GM19240 (cell line): ENCODE measurements around the gene SIGLEC10.
A peak's percentile ranks its signal among the peaks of the same experiment; 100 is the strongest.
"Not testable (repeated sequence)": the region's sequence is repeated elsewhere in the genome, so short reads cannot be mapped to it uniquely, and the experiment has no call there.

Experiments used
- DNase-seq: peaks from one replicate; pipeline ENCODE4 v3.0.0; 2011; ENCODE audit warnings: low spot score; ENCODE audit not compliant: insufficient read length

The SIGLEC10 gene

DNA sequence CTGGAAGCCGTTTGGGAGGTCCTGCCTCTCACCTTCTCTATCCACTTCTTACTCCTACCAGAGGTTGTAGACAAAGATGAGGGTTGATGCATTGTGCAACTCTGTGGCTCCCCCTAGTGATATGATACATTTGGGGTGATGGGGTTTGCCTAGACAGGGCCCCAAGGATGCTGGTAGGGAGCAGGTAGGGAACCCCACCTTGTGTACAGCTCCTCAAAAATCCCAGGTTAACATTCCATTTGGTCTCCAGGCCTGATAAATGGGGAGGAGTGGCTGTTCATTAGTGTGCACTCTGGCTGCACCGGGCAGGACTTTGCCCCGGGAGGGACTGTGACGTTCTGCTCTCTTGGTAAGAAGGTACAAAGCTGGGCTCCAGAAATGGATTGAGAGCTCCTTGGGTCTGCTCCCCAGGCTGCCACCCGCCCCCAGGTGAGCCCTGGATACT lies 21.6 kb upstream of the SIGLEC10 start:
- DNase-seq: no peak

DNA sequence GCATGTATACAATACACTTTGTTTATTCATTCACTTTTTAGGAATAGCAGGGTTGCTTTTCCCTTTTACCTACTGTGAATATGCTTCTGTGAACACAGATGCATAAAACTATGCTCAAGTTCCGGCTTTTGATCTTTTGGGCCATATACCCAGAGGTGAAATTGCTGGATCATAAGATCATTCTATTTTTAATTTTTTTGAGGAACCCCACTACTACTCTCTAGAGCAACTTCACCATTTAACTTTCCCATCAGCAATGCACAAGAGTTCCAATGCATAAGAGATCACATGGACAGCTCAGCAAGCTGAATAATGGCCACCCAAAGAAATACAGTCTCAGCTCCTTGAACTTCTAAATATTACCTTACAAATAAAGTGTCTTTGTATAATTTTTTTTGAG lies 17.0 kb upstream of the SIGLEC10 start:
- DNase-seq: no peak

DNA sequence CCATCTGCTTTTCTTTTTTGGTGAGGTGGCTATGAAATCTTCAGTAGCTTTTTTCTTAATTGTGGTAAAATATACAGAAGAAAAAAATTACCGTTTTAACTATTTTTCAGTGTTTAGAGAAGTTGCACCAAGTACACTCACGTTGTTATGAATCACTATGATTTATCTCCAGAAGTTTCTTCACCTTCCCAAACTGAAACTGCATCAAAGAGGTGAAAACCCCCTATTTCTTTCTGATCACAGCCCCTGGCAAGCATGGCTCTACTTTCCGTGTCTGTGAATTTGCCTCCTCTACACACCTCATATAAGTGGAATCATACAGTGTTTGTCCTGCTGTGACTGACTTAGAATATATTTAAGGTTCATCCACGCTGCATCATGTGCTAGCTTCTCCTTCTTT lies 15.6 kb upstream of the SIGLEC10 start:
- no peak for DNase-seq

DNA sequence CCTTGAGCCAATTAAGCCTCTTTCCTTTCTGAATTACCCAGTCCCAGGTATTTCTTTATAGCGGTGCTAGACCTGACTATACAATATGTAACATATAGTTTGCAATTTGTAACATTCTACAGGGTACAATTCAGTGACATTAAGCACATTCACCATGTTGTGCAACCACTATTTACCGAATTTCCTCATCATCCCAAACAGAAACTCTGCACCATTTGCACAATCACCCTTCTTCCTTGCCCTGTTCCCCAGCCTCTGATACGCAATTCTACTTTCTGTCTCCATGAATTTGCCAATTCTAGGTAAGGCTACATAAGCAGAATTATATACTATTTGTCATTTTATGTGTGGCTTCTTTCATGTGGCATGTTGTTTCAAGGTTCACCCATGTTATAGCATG lies 13.7 kb upstream of the SIGLEC10 start:
- no peak for DNase-seq

DNA sequence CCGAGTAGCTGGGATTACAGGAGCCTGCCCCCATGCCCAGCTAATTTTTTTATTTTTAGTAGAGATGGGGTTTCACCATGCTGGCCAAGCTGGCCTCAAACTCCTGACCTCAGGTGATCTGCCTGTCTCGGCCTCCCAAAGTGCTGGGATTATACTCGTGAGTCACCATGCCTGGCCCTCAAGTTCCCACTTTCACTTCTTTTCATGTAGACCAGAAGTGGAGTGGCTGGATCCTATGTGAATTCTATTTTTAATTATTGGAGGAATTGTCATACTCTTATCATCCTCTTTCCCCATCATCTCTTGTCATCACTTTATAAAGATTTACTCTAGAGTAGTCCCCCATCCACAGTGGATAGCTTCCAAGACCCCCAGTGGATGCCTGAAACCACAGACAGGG lies 12.8 kb upstream of the SIGLEC10 start:
- DNase-seq: no peak

DNA sequence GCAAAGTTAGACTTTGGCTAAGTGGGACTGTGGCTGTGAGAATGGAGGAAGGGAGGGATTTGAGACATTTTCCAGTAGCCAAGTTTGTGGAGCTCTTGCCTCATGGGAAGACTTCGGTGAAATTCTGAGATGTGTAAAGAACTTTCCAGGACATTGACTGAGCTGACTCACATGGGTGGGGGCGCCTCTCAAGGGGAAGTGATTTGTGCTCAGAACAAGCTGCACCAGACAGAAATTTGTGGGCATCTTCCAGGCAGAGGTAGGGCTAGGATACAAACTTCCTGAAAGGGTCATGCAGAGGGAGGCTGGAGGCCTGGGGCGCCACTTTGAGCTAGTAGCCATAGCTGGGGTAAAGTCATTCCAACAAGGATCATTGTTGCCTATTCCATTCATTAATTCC lies 9.8 kb upstream of the SIGLEC10 start:
- DNase-seq: no peak

DNA sequence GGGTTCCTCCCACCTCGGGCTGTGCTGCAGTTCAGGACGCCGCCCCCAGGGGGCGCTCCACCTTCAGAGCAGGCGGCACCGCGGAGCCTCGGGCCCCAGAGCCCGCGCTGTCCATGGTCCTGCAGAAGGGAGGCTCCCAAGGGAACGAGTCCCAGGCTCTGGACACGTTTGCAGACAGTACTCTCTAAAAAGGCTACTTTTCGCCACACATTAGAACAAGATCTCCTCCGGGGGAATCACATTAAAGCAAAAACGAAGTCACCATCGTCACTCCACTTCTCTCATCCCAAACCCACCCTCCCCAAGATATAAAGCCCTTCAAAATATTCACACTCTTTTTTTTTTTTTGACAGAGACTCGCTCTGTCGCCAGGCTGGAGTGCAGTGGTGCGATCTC lies 4.6 kb upstream of the SIGLEC10 start:
- peak; percentile 86 for DNase-seq

DNA sequence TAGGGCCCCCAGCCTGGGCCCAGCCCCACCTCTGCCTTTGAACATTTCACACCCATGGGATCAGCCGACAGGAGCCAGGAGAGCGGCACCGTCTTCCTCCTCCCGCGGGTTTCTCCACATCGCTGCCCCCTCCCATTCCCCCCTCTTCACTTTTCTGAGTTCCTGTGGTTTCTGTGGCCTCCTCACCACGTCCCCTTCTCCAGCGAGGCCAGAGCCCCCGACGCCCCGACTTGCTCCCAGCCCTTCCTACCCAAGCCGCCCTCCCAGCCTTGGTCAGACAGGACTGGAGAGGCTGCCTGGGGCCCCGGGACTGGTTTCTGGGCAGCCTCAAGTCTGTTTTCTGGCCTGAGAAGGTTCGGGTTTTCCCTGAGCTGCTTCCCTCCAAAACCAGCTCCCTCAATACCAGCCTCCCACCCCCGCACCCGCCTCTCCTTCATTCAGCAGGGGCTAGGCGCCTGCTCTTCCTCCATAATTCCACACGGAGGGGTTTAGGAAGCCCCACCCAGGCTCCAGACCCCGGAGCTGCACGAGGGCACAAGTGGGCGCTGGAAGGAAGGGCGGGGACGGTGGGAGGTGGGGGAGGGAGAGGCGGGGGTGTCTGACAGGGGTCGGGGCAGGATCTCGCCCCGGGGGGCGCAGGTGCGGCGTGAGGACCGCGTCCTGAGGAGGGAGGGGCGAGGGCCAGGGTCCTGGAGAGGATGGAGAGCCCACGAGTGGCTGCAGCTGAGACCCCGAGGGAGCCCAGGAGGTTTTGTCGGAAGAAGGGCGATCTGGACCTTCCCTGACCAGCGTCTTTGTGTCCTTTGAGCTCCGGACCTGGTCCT lies 4.0 kb upstream of the SIGLEC10 start:
- no peak for DNase-seq

DNA sequence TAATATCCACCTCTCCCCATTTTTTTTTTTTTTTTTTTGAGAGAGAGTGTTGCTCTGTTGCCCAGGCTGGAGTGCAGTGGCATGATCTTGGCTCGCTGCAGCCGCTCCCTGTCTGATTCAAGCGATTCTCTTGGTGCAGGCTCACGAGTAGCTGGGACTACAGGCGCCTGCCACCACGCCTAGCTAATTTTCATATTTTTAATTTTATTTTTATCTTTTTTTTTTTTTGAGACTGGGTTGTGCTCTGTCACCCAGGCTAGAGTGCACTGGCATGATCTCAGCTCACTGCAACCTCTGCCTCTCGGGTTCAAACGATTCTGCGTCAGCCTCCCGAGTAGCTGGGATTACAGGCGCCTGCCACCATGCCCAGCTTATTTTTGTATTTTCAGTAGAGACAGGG lies 3.1 kb upstream of the SIGLEC10 start:
- DNase-seq: not testable (repeated sequence)

DNA sequence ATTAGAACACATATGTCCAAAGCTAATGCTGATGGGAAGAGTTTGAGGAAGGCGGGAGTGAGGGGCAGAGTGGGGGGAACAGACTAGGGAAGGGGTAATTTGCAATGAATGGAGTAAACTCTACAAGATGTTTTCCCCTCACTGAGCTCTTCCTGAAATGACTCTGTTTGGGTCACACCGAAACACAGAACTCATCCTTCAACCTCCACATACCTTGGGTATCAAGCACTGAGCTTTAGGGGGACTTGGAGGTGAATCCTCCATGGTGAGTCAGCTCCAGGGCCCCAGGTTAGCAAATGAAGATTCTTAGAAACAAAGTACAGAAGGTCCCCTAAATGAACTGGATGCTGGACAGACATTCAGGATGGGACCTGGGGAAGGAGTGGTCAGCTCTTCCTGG lies 1.3 kb upstream of the SIGLEC10 start:
- no peak for DNase-seq

DNA sequence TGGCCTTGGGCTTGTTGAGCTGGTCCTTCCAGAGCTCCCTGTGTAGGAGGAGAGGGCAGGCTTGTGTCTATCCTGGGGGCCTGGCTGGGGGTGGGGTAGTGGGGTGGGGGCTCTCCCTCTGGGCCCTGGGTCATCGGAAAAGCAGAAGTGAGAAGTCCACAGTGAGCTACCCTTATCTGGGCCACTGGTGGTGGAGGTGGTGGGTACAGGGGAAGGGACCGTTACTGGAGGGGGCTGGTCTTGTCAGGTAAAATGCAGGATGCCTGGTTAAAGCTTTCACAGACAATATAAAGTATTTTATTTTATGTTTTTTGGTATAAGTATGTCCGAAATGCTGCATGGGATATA lies 342 bp upstream of the SIGLEC10 start:
- DNase-seq: no peak

DNA sequence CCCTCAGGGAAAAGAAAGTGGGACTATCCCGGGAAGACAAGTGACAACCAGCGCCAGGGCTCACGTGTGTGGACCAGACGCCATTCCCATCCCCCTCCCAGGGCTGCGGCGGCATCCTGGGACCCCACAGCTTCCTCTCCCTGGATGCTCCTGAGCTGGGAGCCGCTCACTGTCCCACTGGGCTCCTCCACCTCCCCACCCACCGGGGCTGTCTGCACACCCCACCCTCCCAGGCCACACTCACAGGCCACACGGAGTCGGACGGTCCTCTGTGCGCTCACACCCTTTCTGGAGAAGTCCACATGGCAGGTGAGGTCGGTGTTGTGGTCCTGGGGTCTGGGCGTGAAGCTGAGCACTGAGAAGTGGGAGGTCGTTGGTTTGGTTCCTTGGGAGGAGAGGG lies 1.0 kb downstream of the SIGLEC10 start:
- DNase-seq: not testable (repeated sequence)

DNA sequence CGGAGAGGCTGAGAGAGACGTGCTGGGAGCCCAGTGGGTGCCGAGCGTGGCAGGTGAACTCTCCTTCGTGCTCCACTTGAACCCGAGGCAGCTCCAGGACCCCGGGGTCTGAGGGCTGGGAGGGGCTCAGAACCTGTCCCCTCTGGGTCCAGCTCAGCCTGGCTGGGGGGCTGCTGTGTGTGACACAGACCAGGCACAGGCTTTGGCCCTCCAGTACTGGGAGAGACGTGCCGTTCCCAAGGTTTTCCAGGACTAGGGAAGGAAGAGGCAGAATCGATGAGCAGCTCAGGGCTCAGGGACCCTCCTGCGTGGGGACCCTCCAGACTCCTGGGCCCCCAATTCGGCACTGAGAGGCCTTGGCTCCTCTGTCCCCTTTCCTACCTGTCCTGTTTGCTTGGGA lies 2.3 kb downstream of the SIGLEC10 start:
- DNase-seq: no peak

DNA sequence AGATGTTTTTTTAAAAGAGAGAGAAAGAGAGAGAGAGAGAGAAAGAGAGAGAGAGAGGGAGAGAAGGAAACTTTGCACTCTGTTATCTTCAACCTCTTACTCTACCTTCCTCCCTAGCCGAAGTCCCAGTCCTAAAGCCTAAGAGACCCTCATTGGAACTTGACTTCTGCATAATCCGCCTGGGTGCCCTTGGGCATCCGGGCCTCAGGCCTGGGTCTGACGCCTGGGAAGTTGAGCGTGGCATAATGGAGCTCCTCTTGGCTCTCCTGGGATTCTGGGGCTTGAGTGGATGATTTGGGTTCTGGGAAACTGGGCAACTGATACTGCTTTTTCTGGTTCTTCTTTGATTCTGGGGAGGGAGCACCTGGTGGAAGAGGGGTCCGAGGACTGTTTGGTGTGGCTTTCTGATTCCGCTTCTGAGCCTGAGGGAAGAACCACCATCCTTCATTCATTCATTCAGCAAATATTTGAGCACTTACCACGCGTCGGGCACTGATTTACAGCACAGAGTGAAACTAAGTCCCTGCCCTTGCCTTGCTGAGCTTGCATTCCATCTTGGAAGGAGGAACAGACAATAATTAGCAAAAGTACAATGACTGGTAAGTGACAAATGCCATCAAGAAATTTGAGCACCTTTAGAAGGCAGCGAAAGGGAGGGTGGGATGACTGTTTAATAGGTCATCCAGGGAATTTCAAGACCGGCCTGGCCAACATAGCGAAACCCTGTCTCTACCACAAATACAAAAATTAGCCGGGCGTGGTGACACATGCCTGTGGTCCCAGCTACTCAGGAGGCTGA lies 6.3 kb downstream of the SIGLEC10 start:
- no peak for DNase-seq

DNA sequence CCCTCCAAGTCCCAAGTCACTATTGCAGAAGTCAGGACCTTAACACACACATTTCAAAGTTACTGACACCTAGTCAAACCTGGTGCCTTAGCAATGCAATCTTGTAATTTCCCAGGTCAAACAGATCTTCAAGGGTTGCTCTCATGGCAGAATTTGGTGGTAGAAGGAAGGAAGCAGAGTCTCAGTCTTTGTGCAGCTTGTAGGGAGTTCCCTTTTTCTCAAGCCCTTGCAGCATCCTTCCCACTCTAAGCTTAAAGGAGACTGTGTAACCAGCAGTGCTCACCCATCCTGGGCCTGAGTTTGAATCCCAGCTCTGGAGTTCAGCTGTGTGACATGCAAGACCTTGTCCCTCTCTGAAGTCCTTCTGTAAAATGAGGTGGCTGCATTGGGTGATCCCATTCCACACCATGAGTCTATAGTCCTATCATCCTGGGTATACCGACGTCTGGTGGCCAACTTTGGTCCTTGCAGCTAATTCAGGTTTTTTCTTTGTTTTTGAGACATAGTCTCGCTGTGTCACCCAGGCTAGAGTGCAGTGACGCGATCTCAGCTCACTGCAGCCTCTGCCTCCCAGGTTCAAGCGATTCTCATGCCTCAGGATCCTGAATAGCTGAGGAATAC lies 9.8 kb downstream of the SIGLEC10 start:
- no peak for DNase-seq

DNA sequence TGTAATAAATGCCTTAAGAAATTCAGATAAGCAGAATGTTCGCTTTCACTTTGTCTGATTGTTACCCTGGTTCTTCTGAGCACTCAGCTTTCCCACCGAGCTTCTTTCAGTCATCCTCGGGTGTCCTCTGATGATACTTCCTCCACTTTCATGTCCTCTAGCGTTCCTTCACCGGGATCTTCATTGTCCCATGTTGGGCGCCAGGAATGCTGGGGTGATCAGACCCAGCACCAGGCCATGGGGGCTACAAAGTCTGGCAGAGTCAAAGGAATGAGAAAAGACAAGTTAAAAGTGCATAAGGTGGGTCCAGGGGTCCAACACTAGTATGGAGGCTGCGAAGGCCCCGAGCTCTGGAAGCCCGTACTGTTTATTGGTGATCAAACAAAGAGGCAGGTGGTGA lies 15.3 kb downstream of the SIGLEC10 start:
- DNase-seq: no peak

DNA sequence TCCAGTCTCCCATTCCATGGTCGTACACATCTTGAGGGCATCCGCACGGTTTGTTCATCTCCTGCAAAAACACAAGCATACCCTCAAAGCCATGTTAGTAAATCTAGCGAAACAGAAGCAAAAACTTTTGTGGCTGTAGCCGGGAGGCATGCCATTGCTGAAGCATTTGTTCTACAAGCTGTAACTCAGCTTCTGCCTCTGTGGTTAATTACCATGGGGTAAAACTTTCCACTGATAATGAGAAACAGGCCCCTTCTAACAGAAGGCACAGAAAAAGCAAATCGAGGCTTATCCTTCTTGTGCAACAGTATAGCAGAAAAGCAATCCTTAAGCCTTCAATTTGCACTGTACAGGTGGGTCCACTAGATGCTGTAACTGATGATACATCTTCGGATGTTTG lies 17.5 kb downstream of the SIGLEC10 start:
- DNase-seq: not testable (repeated sequence)

DNA sequence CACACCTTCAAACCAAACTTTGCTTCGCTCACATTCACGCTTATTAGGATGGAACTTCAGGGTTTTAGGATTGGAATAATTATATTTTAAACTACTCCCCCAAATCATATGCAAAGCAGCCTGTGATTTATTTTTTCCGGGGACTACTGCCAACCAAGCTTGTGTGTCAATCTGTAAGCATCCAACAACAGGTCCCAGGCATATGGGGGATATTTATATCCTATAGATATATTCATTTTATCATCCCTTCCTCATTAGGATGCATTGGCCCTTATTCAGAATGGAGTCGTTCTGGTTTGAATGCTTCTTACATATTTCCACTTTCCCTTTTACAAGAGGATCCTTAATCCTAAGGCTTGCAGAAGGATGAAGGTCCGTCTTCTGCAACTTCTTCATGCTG lies 18.2 kb downstream of the SIGLEC10 start:
- no peak for DNase-seq

DNA sequence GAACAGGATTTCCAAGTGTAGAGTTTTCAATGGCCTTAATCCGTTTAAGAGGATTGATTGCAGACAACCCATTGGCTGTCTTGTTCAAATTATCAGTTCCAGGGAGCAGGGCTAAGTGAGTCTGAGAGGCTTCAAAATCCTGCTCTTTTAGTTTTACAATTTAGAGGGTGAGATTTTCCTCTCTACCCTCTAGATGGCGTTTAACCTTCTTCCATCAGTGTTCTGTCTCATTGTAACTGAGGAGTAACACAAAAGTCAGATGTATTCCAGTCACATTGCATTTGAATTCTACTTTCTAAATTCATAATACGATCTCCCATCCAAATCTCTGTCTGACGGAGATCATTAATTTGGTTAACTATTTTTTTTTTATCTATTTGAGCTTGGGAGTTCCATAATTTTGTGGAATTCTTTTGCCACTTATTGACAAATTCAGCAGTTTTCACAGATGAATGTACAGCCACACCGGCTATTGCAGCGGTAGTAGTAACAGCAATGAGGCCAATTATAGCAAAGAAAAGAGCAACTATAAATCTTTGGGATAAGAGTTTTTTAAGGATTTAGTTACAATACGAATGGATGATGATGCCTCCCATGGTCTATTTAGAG lies 19.2 kb downstream of the SIGLEC10 start:
- DNase-seq: no peak

DNA sequence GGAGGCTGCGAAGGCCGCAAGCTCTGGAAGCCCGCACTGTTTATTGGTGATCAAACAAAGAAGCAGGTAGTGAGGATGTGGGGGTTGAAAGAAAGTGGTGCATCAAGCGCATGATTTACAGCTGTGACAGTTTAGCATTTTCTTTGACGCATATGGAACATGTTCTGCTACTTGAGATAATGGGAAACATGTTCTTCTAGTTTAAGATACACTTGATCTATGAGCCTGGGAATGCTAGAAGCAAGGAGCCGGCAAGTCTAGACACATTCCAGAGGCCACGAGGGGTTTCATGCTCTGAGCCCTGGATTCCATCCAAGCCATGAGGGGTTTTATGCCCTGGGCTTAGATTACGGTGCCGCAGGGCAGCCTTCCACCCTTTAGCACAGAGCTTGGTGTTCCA lies 20.0 kb downstream of the SIGLEC10 start:
- not testable (repeated sequence) for DNase-seq

DNA sequence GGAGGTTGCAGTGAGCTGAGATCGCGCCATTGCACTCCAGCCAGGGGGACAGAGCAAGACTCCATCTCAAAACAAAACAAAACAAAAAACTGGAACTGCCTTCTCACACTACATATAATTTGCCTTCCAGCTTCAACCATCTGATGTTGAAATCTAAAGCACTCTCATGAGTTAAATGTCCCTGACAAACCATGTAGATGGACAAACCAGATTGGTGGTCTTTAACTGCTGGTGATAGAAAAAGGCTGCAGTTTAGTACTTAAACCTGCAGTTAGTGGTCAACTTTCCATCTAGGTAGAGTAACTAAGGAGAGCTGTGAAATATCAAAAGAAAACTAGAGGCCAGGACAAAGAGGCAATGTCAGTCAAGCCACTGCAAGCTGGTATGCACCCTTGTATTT lies 21.3 kb downstream of the SIGLEC10 start:
- DNase-seq: no peak
